Osteoblast (primary cell): ENCODE measurements around the gene MVK. TPM values are rescaled to one million over a fixed set of nuclear protein-coding genes. Genes with fewer than 3 reads are reported as not detected.
A peak's percentile ranks its signal among the peaks of the same experiment; 100 is the strongest.

Experiments
- DNase-seq: peaks from one replicate; pipeline ENCODE4 v3.0.0; 2011; ENCODE audit warnings: low spot score, mixed read lengths; ENCODE audit not compliant: insufficient read length; ENCODE audit errors: missing footprints
- H2AFZ ChIP-seq: 2 replicates; pipeline ENCODE4 v1.6.0; 2011; ENCODE audit warnings: mild to moderate bottlenecking, low read length
- H3K27ac ChIP-seq: 2 replicates; pipeline ENCODE4 v1.5.1; 2011; ENCODE audit warnings: mild to moderate bottlenecking, low read depth, low read length, moderate library complexity
- H3K27me3 ChIP-seq: 2 replicates; pipeline ENCODE4 v1.6.0; 2012; ENCODE audit warnings: mild to moderate bottlenecking, control low read depth, inconsistent platforms, low read length, moderate library complexity; ENCODE audit not compliant: insufficient read depth
- H3K36me3 ChIP-seq: 2 replicates; pipeline ENCODE4 v1.5.1; 2011; ENCODE audit warnings: mild to moderate bottlenecking, low read length, control low read depth, moderate library complexity; ENCODE audit not compliant: insufficient read depth
- H3K4me1 ChIP-seq: 2 replicates; pipeline ENCODE4 v1.5.1; 2011; ENCODE audit warnings: mild to moderate bottlenecking, low read length, control low read depth, moderate library complexity; ENCODE audit not compliant: insufficient read depth
- H3K4me2 ChIP-seq: 2 replicates; pipeline ENCODE4 v1.6.0; 2011; ENCODE audit warnings: mild to moderate bottlenecking, low read length; ENCODE audit not compliant: insufficient read depth
- H3K4me3 ChIP-seq: fragments of 200-600 bp; sonication (generic); 3 replicates; pipeline ENCODE4 v1.5.1; 2012; ENCODE audit warnings: mild to moderate bottlenecking, low read length, inconsistent platforms; ENCODE audit not compliant: insufficient read depth
- H3K79me2 ChIP-seq: 2 replicates; pipeline ENCODE4 v1.6.0; 2012; ENCODE audit warnings: mild to moderate bottlenecking, low read length, control low read depth, inconsistent platforms; ENCODE audit not compliant: insufficient read depth
- H3K9me3 ChIP-seq: 2 replicates; pipeline ENCODE4 v1.5.1; 2011; ENCODE audit warnings: low read depth, low read length, control low read depth
- H4K20me1 ChIP-seq: 2 replicates; pipeline ENCODE4 v1.6.0; 2012; ENCODE audit warnings: mild to moderate bottlenecking, low read length, control low read depth; ENCODE audit not compliant: insufficient read depth
- total RNA-seq: library from RNA; depleted of rRNA; stranded (reverse); fragments of >200 nt; gene quantifications from 2 replicates; pipeline ENCODE4 v1.2.3, GENCODE V29; 2012
- TF ChIP-seq, protein P1 (sequence below): IDR thresholded peaks from 2 replicates; pipeline ENCODE4 v1.5.1; 2011; ENCODE audit warnings: mild to moderate bottlenecking, low read depth, low read length, moderate library complexity; ENCODE audit errors: extremely low read depth

MVK gene
- total RNA-seq, 1 donor, result 31.1 TPM

DNA sequence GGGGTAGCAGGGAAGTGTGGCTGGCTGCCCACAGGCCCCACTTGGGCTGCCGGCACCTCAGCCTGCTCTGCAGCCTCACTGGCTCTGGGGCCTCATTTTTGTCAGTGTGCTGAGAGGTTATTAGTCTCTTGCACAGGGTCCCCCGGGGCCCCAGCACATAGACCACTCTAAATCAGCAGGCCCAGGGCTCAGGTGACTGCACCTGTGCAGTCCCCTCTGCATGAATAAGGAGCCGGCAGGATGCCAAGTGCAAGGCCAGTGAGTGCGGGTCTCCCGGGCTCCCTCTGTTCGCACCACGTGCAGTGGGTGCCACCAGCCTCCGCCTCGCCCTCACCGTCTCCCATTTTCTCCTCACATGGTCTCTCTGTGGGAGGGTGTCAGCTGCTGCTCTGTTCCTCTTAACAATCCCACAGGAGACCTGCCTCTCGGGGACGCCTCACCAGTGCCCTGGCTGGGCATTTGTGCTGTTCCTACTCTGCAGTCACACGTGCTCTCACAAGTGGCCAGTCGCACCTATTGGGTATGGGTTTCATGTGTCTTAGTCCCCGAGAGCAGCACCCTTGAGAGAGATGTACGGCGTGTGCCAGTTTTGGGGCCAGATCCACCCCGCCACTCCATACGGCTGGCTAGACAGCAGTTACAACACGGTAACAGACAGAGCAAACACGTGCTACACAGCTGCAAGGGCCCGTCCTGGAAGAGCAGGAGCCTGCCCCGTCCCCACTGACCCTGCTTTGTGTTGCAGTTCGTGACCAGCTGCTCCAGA is 40.7 kb upstream of the MVK start:
- Histone ChIP-seq H2AFZ (no peak overlapping the region), H3K36me3 (peaks cover 33% of the 10 kb centered on the region), H3K27me3 (no peaks in the 10 kb centered on the region), H4K20me1 (no peaks in the 10 kb centered on the region), H3K9me3 (no peaks in the 10 kb centered on the region), H3K4me1 (no peaks in the 10 kb centered on the region), H3K27ac (no peak overlapping the region), H3K4me3 (no peak overlapping the region), H3K4me2 (no peak overlapping the region), H3K79me2 (no peaks in the 10 kb centered on the region)
- TF ChIP-seq, protein P1, sequence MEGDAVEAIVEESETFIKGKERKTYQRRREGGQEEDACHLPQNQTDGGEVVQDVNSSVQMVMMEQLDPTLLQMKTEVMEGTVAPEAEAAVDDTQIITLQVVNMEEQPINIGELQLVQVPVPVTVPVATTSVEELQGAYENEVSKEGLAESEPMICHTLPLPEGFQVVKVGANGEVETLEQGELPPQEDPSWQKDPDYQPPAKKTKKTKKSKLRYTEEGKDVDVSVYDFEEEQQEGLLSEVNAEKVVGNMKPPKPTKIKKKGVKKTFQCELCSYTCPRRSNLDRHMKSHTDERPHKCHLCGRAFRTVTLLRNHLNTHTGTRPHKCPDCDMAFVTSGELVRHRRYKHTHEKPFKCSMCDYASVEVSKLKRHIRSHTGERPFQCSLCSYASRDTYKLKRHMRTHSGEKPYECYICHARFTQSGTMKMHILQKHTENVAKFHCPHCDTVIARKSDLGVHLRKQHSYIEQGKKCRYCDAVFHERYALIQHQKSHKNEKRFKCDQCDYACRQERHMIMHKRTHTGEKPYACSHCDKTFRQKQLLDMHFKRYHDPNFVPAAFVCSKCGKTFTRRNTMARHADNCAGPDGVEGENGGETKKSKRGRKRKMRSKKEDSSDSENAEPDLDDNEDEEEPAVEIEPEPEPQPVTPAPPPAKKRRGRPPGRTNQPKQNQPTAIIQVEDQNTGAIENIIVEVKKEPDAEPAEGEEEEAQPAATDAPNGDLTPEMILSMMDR, result no peak
- no peak for DNase-seq

DNA sequence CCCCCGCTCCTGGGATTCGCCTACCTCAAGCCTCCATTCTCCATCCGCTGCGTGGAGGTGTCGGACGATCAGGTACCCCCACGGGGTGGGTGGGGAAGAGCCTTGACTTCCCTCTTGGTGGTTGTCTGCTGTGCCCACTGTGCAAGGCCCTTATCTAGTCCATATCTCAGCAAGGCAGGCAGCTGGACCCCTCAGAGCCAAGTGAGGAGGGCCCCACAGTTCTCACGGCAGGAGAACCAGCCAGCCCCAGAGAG is 40.2 kb upstream of the MVK start:
- H3K4me1 ChIP-seq, result no peaks in the 10 kb centered on the region

GRCh38 chr12:109534456-109534855 is 39.1 kb upstream of the MVK start:
- TF ChIP-seq, protein P1, result no peak
- peaks cover 6% of the 10 kb centered on the region for H3K4me1 ChIP-seq
- H3K79me2 ChIP-seq, result no peaks in the 10 kb centered on the region
- no peak overlapping the region for H3K4me3 ChIP-seq
- H3K27me3 ChIP-seq, result no peaks in the 10 kb centered on the region
- DNase-seq, result no peak
- H2AFZ ChIP-seq, result no peak overlapping the region
- H3K36me3 ChIP-seq, result peaks cover 28% of the 10 kb centered on the region
- H3K9me3 ChIP-seq, result no peaks in the 10 kb centered on the region
- no peaks in the 10 kb centered on the region for H4K20me1 ChIP-seq
- no peak overlapping the region for H3K27ac ChIP-seq
- no peak overlapping the region for H3K4me2 ChIP-seq

More for the DNA sequence above, 40.2 kb upstream of the MVK start:
- Histone ChIP-seq H4K20me1 (no peaks in the 10 kb centered on the region), H3K4me2 (no peak overlapping the region), H3K27me3 (no peaks in the 10 kb centered on the region), H3K79me2 (no peaks in the 10 kb centered on the region), H3K36me3 (peaks cover 33% of the 10 kb centered on the region), H3K27ac (no peak overlapping the region), H3K9me3 (no peaks in the 10 kb centered on the region), H2AFZ (no peak overlapping the region), H3K4me3 (no peak overlapping the region)
- TF ChIP-seq, protein P1, result no peak
- DNase-seq, result no peak

- no peak overlapping the region for H2AFZ ChIP-seq
- H3K27ac ChIP-seq, result no peak overlapping the region
- peaks cover 24% of the 10 kb centered on the region for H3K36me3 ChIP-seq
- H4K20me1 ChIP-seq, result no peaks in the 10 kb centered on the region
- peaks cover 11% of the 10 kb centered on the region for H3K4me1 ChIP-seq
- no peak overlapping the region for H3K4me3 ChIP-seq
- H3K4me2 ChIP-seq, result no peak overlapping the region
- no peaks in the 10 kb centered on the region for H3K9me3 ChIP-seq
- H3K79me2 ChIP-seq, result no peaks in the 10 kb centered on the region
- DNase-seq, result peak; percentile 49
- H3K27me3 ChIP-seq, result no peaks in the 10 kb centered on the region
- TF ChIP-seq, protein P1, result no peak
Observed at GRCh38 chr12:109535231-109535862, 38.2 kb upstream of the MVK start.
